Osteocyte (in vitro differentiated cells): Measurements from ENCODE around the gene SYNE4. TPM values are rescaled to one million over a fixed set of nuclear protein-coding genes. Genes with fewer than 3 reads are reported as not detected.

ENCODE experiments used
- DNase-seq: peaks from one replicate; pipeline ENCODE4 v3.0.0; 2021; ENCODE audit warnings: mixed read lengths; ENCODE audit not compliant: unreplicated experiment; ENCODE audit errors: extremely low spot score
- H3K27ac Mint-ChIP-seq: one replicate; pipeline ENCODE4 v1.8.0; 2021; ENCODE audit warnings: mild to moderate bottlenecking, mixed read lengths; ENCODE audit not compliant: unreplicated experiment
- H3K27me3 Mint-ChIP-seq: one replicate; pipeline ENCODE4 v1.8.0; 2021; ENCODE audit warnings: mixed read lengths; ENCODE audit not compliant: unreplicated experiment
- H3K36me3 Mint-ChIP-seq: one replicate; pipeline ENCODE4 v1.8.0; 2021; ENCODE audit warnings: mixed read lengths; ENCODE audit not compliant: unreplicated experiment
- H3K4me1 Mint-ChIP-seq: one replicate; pipeline ENCODE4 v1.8.0; 2021; ENCODE audit warnings: mixed read lengths; ENCODE audit not compliant: unreplicated experiment
- H3K4me3 Mint-ChIP-seq: one replicate; pipeline ENCODE4 v1.8.0; 2021; ENCODE audit warnings: mild to moderate bottlenecking, moderate library complexity, mixed read lengths; ENCODE audit not compliant: unreplicated experiment
- H3K9me3 Mint-ChIP-seq: one replicate; pipeline ENCODE4 v1.8.0; 2021; ENCODE audit warnings: mixed read lengths; ENCODE audit not compliant: unreplicated experiment
- long read RNA-seq: library from polyadenylated mRNA; unstranded; transcript quantifications from one replicate; pipeline ENCODE4 v2.0.0, GENCODE V29; 2021
- total RNA-seq: library from RNA; stranded (reverse); gene quantifications from 2 replicates; pipeline ENCODE4 v1.2.1, GENCODE V29; 2021
- TF ChIP-seq, protein P1 (sequence below): fragments of 200-600 bp; sonication (generic); IDR thresholded peaks from 2 replicates; pipeline ENCODE4 v1.5.0; 2021; ENCODE audit warnings: antibody characterized with exemption, mild to moderate bottlenecking, moderate library complexity

Gene SYNE4, protein sequence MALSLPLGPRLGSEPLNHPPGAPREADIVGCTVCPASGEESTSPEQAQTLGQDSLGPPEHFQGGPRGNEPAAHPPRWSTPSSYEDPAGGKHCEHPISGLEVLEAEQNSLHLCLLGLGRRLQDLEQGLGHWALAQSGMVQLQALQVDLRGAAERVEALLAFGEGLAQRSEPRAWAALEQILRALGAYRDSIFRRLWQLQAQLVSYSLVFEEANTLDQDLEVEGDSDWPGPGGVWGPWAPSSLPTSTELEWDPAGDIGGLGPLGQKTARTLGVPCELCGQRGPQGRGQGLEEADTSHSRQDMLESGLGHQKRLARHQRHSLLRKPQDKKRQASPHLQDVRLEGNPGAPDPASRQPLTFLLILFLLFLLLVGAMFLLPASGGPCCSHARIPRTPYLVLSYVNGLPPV
- 0.55 TPM in 1 of 2 replicates, not detected in the other for total RNA-seq
- long read RNA-seq: 0 reads

- Mint-ChIP-seq H3K27ac (peak within 1 kb of the TSS; percentile 29), H3K36me3 (no peaks in the 10 kb centered on the region), H3K27me3 (no peaks in the 10 kb centered on the region), H3K4me3 (peak within 1 kb of the TSS; percentile 66), H3K4me1 (peaks cover 16% of the 10 kb centered on the region), H3K9me3 (no peaks in the 10 kb centered on the region)
- TF ChIP-seq, protein P1, sequence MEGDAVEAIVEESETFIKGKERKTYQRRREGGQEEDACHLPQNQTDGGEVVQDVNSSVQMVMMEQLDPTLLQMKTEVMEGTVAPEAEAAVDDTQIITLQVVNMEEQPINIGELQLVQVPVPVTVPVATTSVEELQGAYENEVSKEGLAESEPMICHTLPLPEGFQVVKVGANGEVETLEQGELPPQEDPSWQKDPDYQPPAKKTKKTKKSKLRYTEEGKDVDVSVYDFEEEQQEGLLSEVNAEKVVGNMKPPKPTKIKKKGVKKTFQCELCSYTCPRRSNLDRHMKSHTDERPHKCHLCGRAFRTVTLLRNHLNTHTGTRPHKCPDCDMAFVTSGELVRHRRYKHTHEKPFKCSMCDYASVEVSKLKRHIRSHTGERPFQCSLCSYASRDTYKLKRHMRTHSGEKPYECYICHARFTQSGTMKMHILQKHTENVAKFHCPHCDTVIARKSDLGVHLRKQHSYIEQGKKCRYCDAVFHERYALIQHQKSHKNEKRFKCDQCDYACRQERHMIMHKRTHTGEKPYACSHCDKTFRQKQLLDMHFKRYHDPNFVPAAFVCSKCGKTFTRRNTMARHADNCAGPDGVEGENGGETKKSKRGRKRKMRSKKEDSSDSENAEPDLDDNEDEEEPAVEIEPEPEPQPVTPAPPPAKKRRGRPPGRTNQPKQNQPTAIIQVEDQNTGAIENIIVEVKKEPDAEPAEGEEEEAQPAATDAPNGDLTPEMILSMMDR: no peak
- no peak for DNase-seq
Measured at GRCh38 chr19:36008336-36008978, at the start of gene SYNE4. SYNE4 (minus strand) TSS chr19:36008813; CDS start chr19:36008681, 132 bp downstream.

DNA sequence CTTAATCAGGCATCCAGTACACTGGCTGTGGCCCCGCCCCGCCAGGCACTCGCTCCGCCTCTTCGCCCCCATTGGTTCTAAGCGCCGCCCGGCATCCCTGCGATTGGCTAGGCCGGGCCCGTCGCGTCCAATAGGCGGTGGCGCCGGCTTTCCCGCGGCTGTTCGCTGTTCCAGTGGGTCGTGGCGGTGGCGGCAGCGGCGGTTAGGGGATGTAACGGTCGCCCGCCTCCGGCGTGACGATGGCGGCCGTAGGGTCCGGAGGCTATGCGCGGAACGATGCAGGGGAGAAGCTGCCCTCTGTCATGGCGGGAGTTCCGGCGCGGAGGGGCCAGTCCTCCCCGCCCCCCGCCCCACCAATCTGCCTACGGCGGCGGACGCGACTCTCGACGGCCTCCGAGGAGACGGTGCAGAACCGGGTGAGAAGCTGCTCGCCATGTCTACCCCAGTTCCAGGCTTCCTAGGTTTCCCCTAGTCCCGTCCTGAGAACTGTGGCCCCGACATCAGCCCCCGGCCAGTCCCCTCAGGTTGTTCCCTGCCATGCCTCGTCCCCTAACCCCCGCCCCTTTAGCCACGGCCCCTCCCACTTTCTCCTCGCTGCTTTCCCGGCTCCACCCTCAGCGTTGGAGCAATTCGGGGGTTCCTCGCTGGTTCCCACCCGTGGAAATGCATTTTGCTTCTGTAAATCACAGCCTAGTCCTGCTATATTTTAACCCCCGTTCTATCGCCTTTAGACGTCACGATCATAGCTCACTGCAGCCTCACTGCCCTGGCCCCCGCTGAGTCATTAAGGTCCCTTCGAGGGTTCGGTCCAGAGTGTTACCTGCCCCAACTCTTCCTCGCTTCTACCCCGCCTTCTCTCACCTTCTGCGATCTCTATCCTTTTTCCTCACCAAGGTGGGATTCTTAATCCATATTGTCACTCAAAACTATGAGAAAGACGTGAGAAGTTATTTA is 46.4 kb upstream of the SYNE4 start, which contains the start of gene WDR62:
TSS of gene WDR62 (plus strand) at position 165 of the 954 bp plus-strand sequence. CDS start at position 240, 75 bp downstream.
- peaks cover 2% of the 10 kb centered on the region for H3K36me3 Mint-ChIP-seq
- TF ChIP-seq, protein P1: no peak
- no peaks in the 10 kb centered on the region for H3K27me3 Mint-ChIP-seq
- DNase-seq: peak; percentile 98
- peak within 1 kb of the TSS; percentile 99 for H3K27ac Mint-ChIP-seq
- no peaks in the 10 kb centered on the region for H3K9me3 Mint-ChIP-seq
- peaks cover 21% of the 10 kb centered on the region for H3K4me1 Mint-ChIP-seq
- peak within 1 kb of the TSS; percentile 95 for H3K4me3 Mint-ChIP-seq

DNA sequence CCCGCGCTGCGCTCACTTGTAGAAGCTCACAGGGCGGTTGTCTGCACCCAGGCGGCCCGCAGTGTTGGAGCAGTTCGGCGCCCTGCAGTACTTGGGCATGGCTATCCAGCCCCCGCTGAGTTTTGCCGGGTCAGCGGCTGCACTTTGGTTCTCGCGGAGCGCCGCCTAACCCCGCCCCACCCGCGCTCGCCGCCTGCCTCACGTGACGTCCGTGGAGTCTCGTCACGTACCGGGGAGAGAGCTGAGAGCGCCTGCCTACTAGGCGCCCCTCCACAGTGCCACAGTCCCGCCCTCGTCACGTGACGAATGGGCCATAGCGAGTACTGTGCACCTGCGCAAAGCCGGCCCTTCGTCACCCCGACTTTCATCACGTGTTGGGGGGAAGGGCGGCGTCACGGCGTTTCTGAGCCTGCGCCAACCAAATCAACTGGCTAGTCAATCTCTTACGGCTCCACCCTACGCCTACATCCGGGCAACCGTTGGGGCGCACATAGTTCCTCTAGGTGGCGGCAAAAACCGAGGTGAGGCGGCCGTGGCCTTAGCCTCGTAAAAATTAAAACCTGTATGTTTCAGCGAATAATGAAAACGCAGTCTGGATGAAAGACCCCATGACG is 45.6 kb upstream of the SYNE4 start, which contains the start of gene THAP8:
TSS of gene THAP8 (minus strand) at position 167 of the 614 bp plus-strand sequence. CDS start at position 99, 68 bp downstream.
- H3K9me3 Mint-ChIP-seq: no peaks in the 10 kb centered on the region
- peaks cover 2% of the 10 kb centered on the region for H3K36me3 Mint-ChIP-seq
- H3K27me3 Mint-ChIP-seq: no peaks in the 10 kb centered on the region
- peaks cover 21% of the 10 kb centered on the region for H3K4me1 Mint-ChIP-seq
- H3K4me3 Mint-ChIP-seq: peak within 1 kb of the TSS; percentile 95
- TF ChIP-seq, protein P1: peak; percentile 60
- H3K27ac Mint-ChIP-seq: peak within 1 kb of the TSS; percentile 99
- DNase-seq: peak; percentile 100

- Mint-ChIP-seq H3K36me3 (peaks cover 4% of the 10 kb centered on the region), H3K27me3 (no peaks in the 10 kb centered on the region), H3K4me3 (peak overlapping the region; percentile 31), H3K27ac (no peak overlapping the region), H3K4me1 (peaks cover 21% of the 10 kb centered on the region), H3K9me3 (no peaks in the 10 kb centered on the region)
- DNase-seq: no peak
- TF ChIP-seq, protein P1: no peak
Measured at GRCh38 chr19:36051637-36052036, 43.0 kb upstream of the SYNE4 start.
